HL-60 (cell line): ENCODE results near the gene THAP5.

Experiments used
- DNase-seq, 2 experiments: peaks; one replicate each; pipeline ENCODE4 v3.0.0-alpha.2; 2010 to 2020; ENCODE audit warnings: low read depth in 1 of 2, low spot score in 1 of 2
- H3K27ac ChIP-seq: fragments of 250-450 bp; sonication (Bioruptor Pico); replicated peaks from 2 replicates; pipeline ENCODE4 v1.5.1; 2020; ENCODE audit warnings: mild to moderate bottlenecking, moderate library complexity
- H3K27me3 ChIP-seq: fragments of 250-450 bp; sonication (Bioruptor Pico); 2 replicates; pipeline ENCODE4 v1.5.1; 2021; ENCODE audit warnings: mild to moderate bottlenecking, moderate library complexity; ENCODE audit not compliant: insufficient read depth, poor library complexity, severe bottlenecking
- H3K4me3 ChIP-seq: replicated peaks from 2 replicates; pipeline ENCODE4 v1.5.1; 2011; ENCODE audit warnings: mild to moderate bottlenecking, control low read depth, low read length; ENCODE audit not compliant: insufficient read depth
- CTCF ChIP-seq: IDR thresholded peaks from one replicate; pipeline ENCODE4 v1.5.1; 2011; ENCODE audit warnings: low read length, control low read depth, inconsistent platforms; ENCODE audit not compliant: insufficient read depth
- GABPA ChIP-seq: IDR thresholded peaks from 2 replicates; pipeline ENCODE4 v1.6.1; 2012; ENCODE audit warnings: low read depth
- POLR2AphosphoS5 ChIP-seq: IDR thresholded peaks from 2 replicates; pipeline ENCODE4 v1.6.1; 2012; ENCODE audit warnings: low read depth
- SPI1 ChIP-seq: IDR thresholded peaks from 2 replicates; pipeline ENCODE4 v1.6.1; 2012; ENCODE audit warnings: low read depth, mild to moderate bottlenecking, borderline replicate concordance
- TF ChIP-seq, protein P1 (sequence below): IDR thresholded peaks from 2 replicates; pipeline ENCODE4 v1.6.1; 2012; ENCODE audit warnings: low read depth; ENCODE audit not compliant: insufficient replicate concordance

THAP5 gene

GRCh38 chr7:108584211-108584610 is 14.7 kb upstream of the THAP5 start:
- TF ChIP-seq GABPA (no peak), CTCF (no peak), SPI1 (no peak), POLR2AphosphoS5 (no peak)
- TF ChIP-seq, protein P1, sequence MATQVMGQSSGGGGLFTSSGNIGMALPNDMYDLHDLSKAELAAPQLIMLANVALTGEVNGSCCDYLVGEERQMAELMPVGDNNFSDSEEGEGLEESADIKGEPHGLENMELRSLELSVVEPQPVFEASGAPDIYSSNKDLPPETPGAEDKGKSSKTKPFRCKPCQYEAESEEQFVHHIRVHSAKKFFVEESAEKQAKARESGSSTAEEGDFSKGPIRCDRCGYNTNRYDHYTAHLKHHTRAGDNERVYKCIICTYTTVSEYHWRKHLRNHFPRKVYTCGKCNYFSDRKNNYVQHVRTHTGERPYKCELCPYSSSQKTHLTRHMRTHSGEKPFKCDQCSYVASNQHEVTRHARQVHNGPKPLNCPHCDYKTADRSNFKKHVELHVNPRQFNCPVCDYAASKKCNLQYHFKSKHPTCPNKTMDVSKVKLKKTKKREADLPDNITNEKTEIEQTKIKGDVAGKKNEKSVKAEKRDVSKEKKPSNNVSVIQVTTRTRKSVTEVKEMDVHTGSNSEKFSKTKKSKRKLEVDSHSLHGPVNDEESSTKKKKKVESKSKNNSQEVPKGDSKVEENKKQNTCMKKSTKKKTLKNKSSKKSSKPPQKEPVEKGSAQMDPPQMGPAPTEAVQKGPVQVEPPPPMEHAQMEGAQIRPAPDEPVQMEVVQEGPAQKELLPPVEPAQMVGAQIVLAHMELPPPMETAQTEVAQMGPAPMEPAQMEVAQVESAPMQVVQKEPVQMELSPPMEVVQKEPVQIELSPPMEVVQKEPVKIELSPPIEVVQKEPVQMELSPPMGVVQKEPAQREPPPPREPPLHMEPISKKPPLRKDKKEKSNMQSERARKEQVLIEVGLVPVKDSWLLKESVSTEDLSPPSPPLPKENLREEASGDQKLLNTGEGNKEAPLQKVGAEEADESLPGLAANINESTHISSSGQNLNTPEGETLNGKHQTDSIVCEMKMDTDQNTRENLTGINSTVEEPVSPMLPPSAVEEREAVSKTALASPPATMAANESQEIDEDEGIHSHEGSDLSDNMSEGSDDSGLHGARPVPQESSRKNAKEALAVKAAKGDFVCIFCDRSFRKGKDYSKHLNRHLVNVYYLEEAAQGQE = no peak
- DNase-seq = no peak
- no peaks in the 10 kb centered on the region for H3K27me3 ChIP-seq
- no peak overlapping the region for H3K27ac ChIP-seq
- H3K4me3 ChIP-seq = no peak overlapping the region

DNA sequence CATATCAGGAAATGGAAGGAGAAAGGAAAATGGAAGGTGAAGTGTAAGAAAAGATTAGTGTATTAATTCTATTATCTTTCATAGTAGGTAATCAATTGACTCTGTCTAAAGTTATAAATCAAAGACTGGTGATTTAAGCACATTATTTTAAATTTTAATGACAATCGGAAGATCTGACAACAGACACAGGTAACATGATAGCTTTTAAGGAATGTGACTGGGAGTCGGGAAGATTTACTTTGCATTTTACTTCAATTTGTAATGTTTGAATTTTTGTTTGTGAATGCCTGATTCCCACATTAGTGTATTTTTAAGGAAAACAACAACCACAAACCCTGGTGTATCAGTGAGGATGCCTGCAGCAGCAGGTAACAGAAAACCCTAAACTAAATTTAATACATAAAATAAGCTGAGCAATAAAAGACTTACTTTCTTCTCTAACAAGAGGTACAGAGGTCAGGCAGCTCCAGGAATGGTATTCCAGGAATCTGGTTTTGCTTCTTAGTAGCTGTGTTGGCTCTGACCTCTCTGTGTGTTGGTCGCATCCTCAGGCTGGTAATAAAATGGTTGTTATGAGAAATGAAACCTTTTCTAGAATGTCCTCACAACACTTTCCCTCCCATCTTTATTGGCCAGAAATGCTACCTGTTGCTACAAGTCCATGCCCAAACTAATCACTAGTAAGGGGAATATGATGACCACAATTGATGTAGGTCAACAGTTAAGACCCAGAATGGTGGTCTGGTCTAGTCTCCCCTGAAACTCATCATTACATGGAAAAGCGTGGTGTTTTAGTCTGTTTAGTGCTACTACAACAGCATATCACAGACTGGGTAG is 12.4 kb upstream of the THAP5 start:
- H3K27ac ChIP-seq = no peak overlapping the region
- TF ChIP-seq SPI1 (no peak), CTCF (no peak), POLR2AphosphoS5 (no peak), GABPA (no peak)
- TF ChIP-seq, protein P1 = no peak
- no peaks in the 10 kb centered on the region for H3K27me3 ChIP-seq
- DNase-seq = no peak
- no peak overlapping the region for H3K4me3 ChIP-seq

GRCh38 chr7:108580298-108580697 is 10.8 kb upstream of the THAP5 start:
- TF ChIP-seq POLR2AphosphoS5 = no peak
- no peak for TF ChIP-seq CTCF
- TF ChIP-seq GABPA = no peak
- TF ChIP-seq SPI1 = no peak
- TF ChIP-seq, protein P1 = no peak
- DNase-seq = no peak

More at GRCh38 chr7:108580298-108580697, 10.8 kb upstream of the THAP5 start:
- Histone ChIP-seq H3K27ac (no peak overlapping the region), H3K27me3 (no peaks in the 10 kb centered on the region), H3K4me3 (no peak overlapping the region)
